ENCODE results near the gene UNC13D. TPM values are rescaled to one million over a fixed set of nuclear protein-coding genes. Genes with fewer than 3 reads are reported as not detected.

Gene UNC13D
- total RNA-seq, 1 donor from 2014 or later = 3.1 TPM

DNA sequence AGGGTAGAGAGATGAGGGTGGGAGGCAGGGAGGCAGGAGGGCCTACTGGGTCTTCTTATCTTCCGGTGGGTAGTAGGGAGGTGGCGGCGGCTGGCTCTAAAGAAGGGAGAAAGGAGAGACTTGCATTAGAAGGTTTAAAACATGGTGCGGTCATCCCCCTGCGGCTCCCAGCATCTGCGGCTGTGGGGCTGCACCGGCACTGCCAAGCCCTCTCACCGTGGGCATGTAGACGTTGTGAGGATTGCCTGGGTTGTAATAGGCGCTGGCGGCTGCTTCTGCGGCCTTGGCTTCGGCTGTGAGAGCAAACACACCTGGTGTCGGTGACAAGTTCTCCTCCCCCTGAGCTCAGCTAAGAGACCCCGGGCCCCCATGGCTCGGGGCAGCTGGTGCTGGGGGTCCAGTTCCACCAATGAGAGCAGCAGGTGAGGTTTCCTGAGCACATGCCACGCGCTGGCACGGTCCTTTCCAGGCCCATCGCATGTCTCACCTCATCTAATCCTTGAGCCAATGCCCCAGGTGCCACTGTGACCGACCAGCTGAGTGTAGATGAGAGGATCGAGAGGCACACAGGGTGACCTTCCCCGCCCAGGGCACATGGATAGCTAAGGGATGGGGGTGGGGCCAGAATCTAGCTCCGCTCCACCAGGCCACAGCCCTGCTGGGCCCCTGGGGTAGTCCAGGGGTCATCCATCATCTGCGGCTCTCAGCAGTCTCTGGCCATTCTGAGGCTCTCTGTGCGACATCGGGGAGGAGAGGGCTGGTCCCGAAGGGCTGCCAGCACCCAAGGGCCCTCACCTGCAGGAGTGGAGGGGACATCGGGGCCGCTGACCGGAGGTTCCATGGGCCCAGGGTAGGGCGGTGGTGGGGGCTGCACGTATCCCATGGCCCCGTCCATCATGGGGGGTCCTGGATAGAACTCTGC lies 2.7 kb upstream of the UNC13D start:
- Mint-ChIP-seq H3K27ac (ENCODE audit: unreplicated experiment) (no peak overlapping the region), H3K4me1 (peaks cover 9% of the 10 kb centered on the region), H3K27me3 (ENCODE audit: low read depth) (no peaks in the 10 kb centered on the region), H3K4me3 (no peak overlapping the region), H3K9me3 (no peaks in the 10 kb centered on the region), H3K36me3 (ENCODE audit: low read depth) (peaks cover 3% of the 10 kb centered on the region)
- DNase-seq (ENCODE audit: low read depth, low spot score) = no peak
- no peak for TF ChIP-seq CTCF (conservative IDR thresholded peaks at IDR 0.05)

GRCh38 chr17:75845933-75846691 lies 1.9 kb upstream of the UNC13D start:
- H3K27me3 Mint-ChIP-seq (ENCODE audit: low read depth) = no peaks in the 10 kb centered on the region
- peak overlapping the region; percentile 38 for H3K4me3 Mint-ChIP-seq
- peaks cover 9% of the 10 kb centered on the region for H3K4me1 Mint-ChIP-seq
- peak overlapping the region; percentile 71 for H3K27ac Mint-ChIP-seq (ENCODE audit: unreplicated experiment)
- DNase-seq (ENCODE audit: low read depth, low spot score) = no peak
- TF ChIP-seq CTCF (conservative IDR thresholded peaks at IDR 0.05) = no peak
- no peaks in the 10 kb centered on the region for H3K9me3 Mint-ChIP-seq
- peaks cover 3% of the 10 kb centered on the region for H3K36me3 Mint-ChIP-seq (ENCODE audit: low read depth)

- peak; percentile 66 for DNase-seq (ENCODE audit: low read depth, low spot score)
- Mint-ChIP-seq H3K4me1 (peaks cover 9% of the 10 kb centered on the region), H3K36me3 (ENCODE audit: low read depth) (peaks cover 3% of the 10 kb centered on the region), H3K9me3 (no peaks in the 10 kb centered on the region), H3K4me3 (peak overlapping the region; percentile 38), H3K27me3 (ENCODE audit: low read depth) (no peaks in the 10 kb centered on the region), H3K27ac (ENCODE audit: unreplicated experiment) (no peak overlapping the region)
- TF ChIP-seq CTCF (conservative IDR thresholded peaks at IDR 0.05) = peak; percentile 70
Measured at GRCh38 chr17:75845058-75845711, 981 bp upstream of the UNC13D start.

DNA sequence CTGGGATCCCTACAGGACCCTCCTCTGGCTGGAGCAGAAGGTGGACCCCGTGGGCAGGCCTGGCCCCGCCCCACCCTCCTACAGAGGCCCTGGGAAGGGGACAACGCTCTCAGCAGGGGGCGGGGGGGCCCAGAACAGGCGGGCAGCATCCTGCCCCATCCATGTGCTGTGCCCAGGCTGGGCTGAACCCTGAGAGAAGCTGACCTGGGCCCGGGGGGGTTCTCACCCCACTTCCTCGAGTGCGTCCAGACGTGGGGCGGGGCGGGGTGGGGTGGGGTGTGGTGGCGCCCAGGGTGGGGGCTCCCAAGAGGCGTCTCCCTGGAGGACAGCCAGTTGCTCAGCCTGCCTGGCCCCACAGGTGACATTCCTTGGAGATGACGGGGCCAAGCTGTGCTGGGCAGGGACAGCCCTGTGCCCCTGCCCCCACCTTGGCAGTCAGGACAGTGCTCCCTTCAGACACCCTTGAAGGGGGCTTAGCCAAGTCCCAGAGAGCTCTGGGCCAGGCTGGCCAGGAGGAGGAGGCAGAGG lies 390 bp upstream of the UNC13D start:
- peaks cover 3% of the 10 kb centered on the region for H3K36me3 Mint-ChIP-seq (ENCODE audit: low read depth)
- no peaks in the 10 kb centered on the region for H3K27me3 Mint-ChIP-seq (ENCODE audit: low read depth)
- H3K9me3 Mint-ChIP-seq = no peaks in the 10 kb centered on the region
- no peak overlapping the region for H3K4me3 Mint-ChIP-seq
- DNase-seq (ENCODE audit: low read depth, low spot score) = no peak
- H3K27ac Mint-ChIP-seq (ENCODE audit: unreplicated experiment) = no peak overlapping the region
- peaks cover 9% of the 10 kb centered on the region for H3K4me1 Mint-ChIP-seq
- no peak for TF ChIP-seq CTCF (conservative IDR thresholded peaks at IDR 0.05)

- peaks cover 9% of the 10 kb centered on the region for H3K4me1 Mint-ChIP-seq
- no peak for DNase-seq (ENCODE audit: low read depth, low spot score)
- TF ChIP-seq CTCF (conservative IDR thresholded peaks at IDR 0.05) = no peak
- H3K4me3 Mint-ChIP-seq = no peak overlapping the region
- no peak overlapping the region for H3K27ac Mint-ChIP-seq (ENCODE audit: unreplicated experiment)
- H3K36me3 Mint-ChIP-seq (ENCODE audit: low read depth) = no peaks in the 10 kb centered on the region
- H3K9me3 Mint-ChIP-seq = no peaks in the 10 kb centered on the region
- no peaks in the 10 kb centered on the region for H3K27me3 Mint-ChIP-seq (ENCODE audit: low read depth)
Measured at GRCh38 chr17:75842963-75843576, 1.1 kb downstream of the UNC13D start.
